ENCODE measurements around the gene FEN1. TPM values are rescaled to one million over a fixed set of nuclear protein-coding genes. Genes with fewer than 3 reads are reported as not detected.
A peak's percentile ranks its signal among the peaks of the same experiment; 100 is the strongest.

The FEN1 gene
- total RNA-seq, 1 donor from 2014 or later, result 9.6 TPM

DNA sequence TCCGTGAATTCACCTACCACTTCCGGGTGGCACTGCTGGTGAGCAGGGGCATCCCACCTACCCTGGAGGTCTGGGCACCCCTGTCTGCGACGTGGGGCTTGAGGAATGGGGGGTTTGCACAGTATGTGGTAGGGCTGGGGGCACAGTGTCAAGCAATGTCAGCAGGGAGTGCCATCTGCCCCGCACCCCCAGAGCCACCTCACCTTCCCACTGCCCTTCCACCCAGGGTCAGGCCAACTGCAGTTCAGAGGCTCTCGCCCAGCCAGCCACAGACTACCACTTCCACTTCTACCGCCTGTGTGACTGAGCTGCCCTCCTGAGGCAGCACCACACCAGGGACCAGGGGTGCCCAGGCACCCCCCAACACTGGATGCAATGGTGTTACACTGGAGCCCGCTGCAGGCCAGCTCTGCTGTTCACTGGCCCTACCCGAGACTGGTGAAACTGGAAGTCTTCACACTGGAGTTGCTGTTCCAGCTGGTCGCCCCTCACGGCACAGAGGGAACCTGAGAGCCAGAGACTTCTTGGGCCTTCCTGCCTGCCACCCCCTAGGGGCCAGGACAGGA is 6.8 kb upstream of the FEN1 start:
- Histone ChIP-seq H3K4me3 (no peak overlapping the region), H3K27me3 (no peaks in the 10 kb centered on the region), H3K9me3 (no peaks in the 10 kb centered on the region), H3K27ac (no peak overlapping the region), H3K36me3 (peaks cover 0 to 53% of the 10 kb centered on the region in 2 donors), H3K4me1 (peaks cover 11% of the 10 kb centered on the region)
- no peak for DNase-seq (ENCODE audit: extremely low spot score in 2 of 2)
- intact Hi-C loops (cut with DNase I), result loop anchor here (5.0 kb wide), 1 partner anchor 161 kb away; no protein-coding TSS in a partner anchor
- TF ChIP-seq, protein P1, sequence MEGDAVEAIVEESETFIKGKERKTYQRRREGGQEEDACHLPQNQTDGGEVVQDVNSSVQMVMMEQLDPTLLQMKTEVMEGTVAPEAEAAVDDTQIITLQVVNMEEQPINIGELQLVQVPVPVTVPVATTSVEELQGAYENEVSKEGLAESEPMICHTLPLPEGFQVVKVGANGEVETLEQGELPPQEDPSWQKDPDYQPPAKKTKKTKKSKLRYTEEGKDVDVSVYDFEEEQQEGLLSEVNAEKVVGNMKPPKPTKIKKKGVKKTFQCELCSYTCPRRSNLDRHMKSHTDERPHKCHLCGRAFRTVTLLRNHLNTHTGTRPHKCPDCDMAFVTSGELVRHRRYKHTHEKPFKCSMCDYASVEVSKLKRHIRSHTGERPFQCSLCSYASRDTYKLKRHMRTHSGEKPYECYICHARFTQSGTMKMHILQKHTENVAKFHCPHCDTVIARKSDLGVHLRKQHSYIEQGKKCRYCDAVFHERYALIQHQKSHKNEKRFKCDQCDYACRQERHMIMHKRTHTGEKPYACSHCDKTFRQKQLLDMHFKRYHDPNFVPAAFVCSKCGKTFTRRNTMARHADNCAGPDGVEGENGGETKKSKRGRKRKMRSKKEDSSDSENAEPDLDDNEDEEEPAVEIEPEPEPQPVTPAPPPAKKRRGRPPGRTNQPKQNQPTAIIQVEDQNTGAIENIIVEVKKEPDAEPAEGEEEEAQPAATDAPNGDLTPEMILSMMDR (IDR thresholded peaks at IDR 0.05), result no peak
- no peak for TF ChIP-seq POLR2A (IDR thresholded peaks at IDR 0.05)
- TF ChIP-seq POLR2AphosphoS5 (IDR thresholded peaks at IDR 0.05; ENCODE audit: insufficient read depth in 1 of 2, low read depth in 1 of 2), result no peak

DNA sequence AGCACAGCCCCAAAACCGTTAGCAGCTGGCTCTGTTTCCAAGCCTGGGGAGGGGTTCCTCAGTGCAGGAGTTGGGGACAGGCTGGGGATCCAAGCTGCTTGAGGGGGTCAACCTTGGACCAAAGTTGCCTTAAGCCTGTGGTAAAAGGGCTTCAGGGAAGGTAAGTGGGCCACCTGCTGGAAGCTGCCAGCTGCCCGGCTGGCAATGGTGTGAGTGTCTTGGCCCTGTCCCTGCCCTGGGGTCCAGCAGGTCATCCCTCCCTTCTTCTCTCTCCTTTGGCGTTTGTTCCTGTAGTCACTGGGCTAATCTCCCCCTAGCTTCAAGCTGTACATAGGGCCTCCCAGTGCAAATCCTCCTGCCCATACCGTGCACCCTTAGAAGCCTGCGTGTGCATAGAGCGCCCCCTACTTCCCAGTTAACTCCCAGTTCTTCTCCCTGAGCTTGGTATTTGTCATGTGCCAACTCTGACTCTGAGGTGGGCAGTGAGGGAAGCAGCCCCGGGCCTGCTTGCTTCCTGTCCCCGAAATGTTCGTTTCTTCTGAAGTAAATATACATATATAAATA is 4.7 kb upstream of the FEN1 start:
- no peak overlapping the region for H3K4me3 ChIP-seq
- DNase-seq (ENCODE audit: extremely low spot score in 2 of 2), result no peak
- no peaks in the 10 kb centered on the region for H3K9me3 ChIP-seq
- H3K27me3 ChIP-seq, result no peaks in the 10 kb centered on the region
- no peak overlapping the region for H3K27ac ChIP-seq
- intact Hi-C loops (cut with DNase I), result loop anchor here (5.0 kb wide), 1 partner anchor 159 kb away; no protein-coding TSS in a partner anchor
- H3K36me3 ChIP-seq, result peaks cover 0 to 53% of the 10 kb centered on the region in 2 donors
- TF ChIP-seq POLR2AphosphoS5 (IDR thresholded peaks at IDR 0.05; ENCODE audit: insufficient read depth in 1 of 2, low read depth in 1 of 2) (no peak), POLR2A (IDR thresholded peaks at IDR 0.05) (no peak)
- TF ChIP-seq, protein P1 (IDR thresholded peaks at IDR 0.05), result no peak
- peaks cover 26% of the 10 kb centered on the region for H3K4me1 ChIP-seq

DNA sequence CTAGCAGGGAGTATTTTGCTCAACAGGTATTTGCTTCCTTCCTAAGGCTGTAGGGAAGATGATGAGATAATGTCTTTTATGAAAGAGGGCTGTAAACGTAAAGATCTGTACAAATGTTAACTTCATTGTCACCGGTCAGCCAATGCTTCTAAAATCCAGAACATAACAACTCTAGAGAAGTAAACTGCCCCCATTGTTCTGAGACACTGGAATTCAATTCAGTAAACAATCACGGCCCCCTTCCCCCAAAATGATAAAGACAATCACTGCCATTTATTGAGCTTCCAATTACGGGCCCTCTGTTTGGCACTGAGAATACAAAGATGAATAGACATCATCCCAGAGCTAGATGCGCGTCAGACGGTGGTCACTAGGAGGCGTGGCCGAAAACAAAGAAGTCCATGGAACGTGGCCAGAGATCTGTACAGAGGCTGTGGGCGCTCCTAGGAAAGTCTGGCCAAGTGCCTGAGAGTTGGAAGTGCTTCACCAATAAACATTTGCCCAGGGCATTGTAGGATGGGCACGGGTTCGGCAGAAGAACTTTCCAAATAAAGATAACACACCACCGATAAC is 888 bp upstream of the FEN1 start:
- peak overlapping the region; percentile 96 for H3K27ac ChIP-seq
- peak overlapping the region; percentile 79 to 84 for H3K4me3 ChIP-seq
- peaks cover 0 to 36% of the 10 kb centered on the region in 2 donors for H3K36me3 ChIP-seq
- no peak for DNase-seq (ENCODE audit: extremely low spot score in 2 of 2)
- no peak for TF ChIP-seq POLR2A (IDR thresholded peaks at IDR 0.05)
- TF ChIP-seq, protein P1 (IDR thresholded peaks at IDR 0.05), result no peak
- TF ChIP-seq POLR2AphosphoS5 (IDR thresholded peaks at IDR 0.05; ENCODE audit: insufficient read depth in 1 of 2, low read depth in 1 of 2), result no peak
- H3K4me1 ChIP-seq, result peaks cover 35% of the 10 kb centered on the region
- no peaks in the 10 kb centered on the region for H3K9me3 ChIP-seq
- intact Hi-C loops (cut with DNase I), result loop anchor here (10.0 kb wide), 2 partner anchors 103 to 313 kb away; partner anchors contain the start of gene FADS3
- no peaks in the 10 kb centered on the region for H3K27me3 ChIP-seq

DNA sequence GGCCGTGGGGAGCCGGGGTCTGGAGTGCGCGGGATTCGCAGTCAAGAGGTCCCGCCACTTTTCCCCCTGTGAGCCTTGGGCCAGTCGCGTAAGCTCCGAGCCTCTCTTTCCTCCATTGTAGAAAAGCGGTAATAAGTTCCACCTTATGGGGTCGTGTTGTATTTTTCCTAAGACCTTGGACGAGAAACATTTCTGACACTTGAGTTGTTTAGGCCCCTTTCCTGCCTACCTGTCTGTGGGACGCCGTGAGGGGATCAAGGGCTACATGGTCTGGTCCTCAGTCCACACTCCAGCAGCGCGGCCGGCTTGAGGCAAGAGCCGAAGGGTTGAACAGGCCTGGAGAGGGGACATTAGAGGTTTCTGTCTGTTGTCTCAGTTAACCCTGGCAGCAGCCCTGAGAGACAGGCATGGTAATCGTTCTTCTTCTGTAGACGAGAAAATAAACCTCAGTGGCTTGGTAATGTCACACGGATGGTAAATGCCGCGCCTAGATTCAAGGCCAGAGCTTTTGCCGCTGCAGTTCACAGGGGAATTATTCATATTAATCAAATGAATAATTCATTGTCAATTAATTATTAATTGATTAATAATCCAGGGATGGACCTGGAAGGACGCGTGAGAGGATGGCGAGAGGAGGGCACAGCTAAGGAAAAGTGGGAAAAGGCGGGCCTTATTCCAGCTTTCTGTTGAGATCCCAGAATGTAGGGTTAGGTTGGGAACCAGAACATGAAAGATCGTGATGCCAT is 545 bp downstream of the FEN1 start:
- Histone ChIP-seq H3K9me3 (no peaks in the 10 kb centered on the region), H3K27me3 (no peaks in the 10 kb centered on the region), H3K4me3 (peak overlapping the region; percentile 79 to 84), H3K4me1 (peaks cover 40% of the 10 kb centered on the region), H3K36me3 (peaks cover 0 to 22% of the 10 kb centered on the region in 2 donors), H3K27ac (peak overlapping the region; percentile 96)
- TF ChIP-seq, protein P1 (IDR thresholded peaks at IDR 0.05), result no peak
- TF ChIP-seq POLR2A (IDR thresholded peaks at IDR 0.05) (no peak), POLR2AphosphoS5 (IDR thresholded peaks at IDR 0.05; ENCODE audit: insufficient read depth in 1 of 2, low read depth in 1 of 2) (no peak)
- no peak for DNase-seq (ENCODE audit: extremely low spot score in 2 of 2)
- intact Hi-C loops (cut with DNase I), result loop anchor here (10.0 kb wide), 2 partner anchors 102 to 312 kb away; partner anchors contain the start of gene FADS3

Measured in vagina (tissue), 2 donors.